Psoas muscle (tissue), 8 donors: ENCODE data around the gene CD69. TPM values are rescaled to one million over a fixed set of nuclear protein-coding genes. Genes with fewer than 3 reads are reported as not detected.

ENCODE experiments used
- ATAC-seq, 4 donors: fragments of 200-7000 bp; cut with Tn5 transposase; one replicate each; pipeline ENCODE4 v1.9.1; 2020; ENCODE audit warnings: moderate library complexity in 3 of 4, mild to moderate bottlenecking in 2 of 4
- DNase-seq, 2 donors: peaks; one replicate each; pipeline ENCODE4 v3.0.0-alpha.2; 2020
- H3K27ac ChIP-seq: fragments of 200-600 bp; one replicate; pipeline ENCODE4 v1.8.0; 2022
- H3K27me3 ChIP-seq, 3 donors: fragments of 200-600 bp in 1 of 3; one replicate each; pipeline versions ENCODE4 v1.6.1 to v1.8.0; 2013 to 2022; ENCODE audit warnings: low read length in 2 of 3, mild to moderate bottlenecking in 2 of 3, moderate library complexity in 1 of 3; ENCODE audit not compliant: insufficient read depth in 3 of 3
- H3K36me3 ChIP-seq, 2 donors: fragments of 200-600 bp in 1 of 2; one replicate each; pipeline versions ENCODE4 v1.6.1 to v1.8.0; 2013 to 2022; ENCODE audit warnings: low read depth in 1 of 2, mild to moderate bottlenecking in 1 of 2, moderate library complexity in 1 of 2; ENCODE audit not compliant: insufficient read depth in 1 of 2
- H3K4me1 ChIP-seq: fragments of 200-600 bp; one replicate; pipeline ENCODE4 v1.8.0; 2022
- H3K4me3 ChIP-seq: fragments of 200-600 bp; one replicate; pipeline ENCODE4 v1.8.0; 2022; ENCODE audit warnings: mild to moderate bottlenecking
- H3K9me3 ChIP-seq: fragments of 200-600 bp; one replicate; pipeline ENCODE4 v1.8.0; 2022
- WGBS, 3 donors: extraction: QIAGEN DNeasy Blood & Tissue Kit; methylation state at CpG; one replicate each; pipeline versions ENCODE4 v1.1.6 to v1.1.7; 2013; 5-methylcytosine and 5-hydroxymethylcytosine counted together
- intact Hi-C, 2 donors: fragments of 100-400 bp; cut with DNase I; formaldehyde crosslinking; loops; one replicate each; pipeline versions ENCODE4 v1.11.0 to v1.14.2; 2022
- polyA plus RNA-seq, 3 donors: library from polyadenylated mRNA; stranded (reverse); fragments of 200-250 nt; gene quantifications; one replicate each; pipeline ENCODE4 v1.2.3, GENCODE V29; 2013
- total RNA-seq, 4 donors: library from RNA; stranded (reverse); fragmentation: NEBNext Ultra II Directional in 2 of 4; extraction: Animal tissue kit (Norgen Biotek cat#: 25700) in 2 of 4; gene quantifications; one replicate each; pipeline versions ENCODE4 v1.2.1 to v1.2.4, GENCODE V29; 2021 to 2023
- TF ChIP-seq, protein P1 (sequence below): fragments of 200-600 bp; IDR thresholded peaks from one replicate; pipeline ENCODE4 v1.8.0; 2022; ENCODE audit warnings: antibody characterized with exemption
- donor health status: healthy with polysubstance abuse.
- donor health status: DM: no; HTN: no; CAD: no; lungs with moderate emphysema.
- donor health status: Bipolar disorder and iron deficiency.
- donor health status: healthy.
- donor health status: DM: yes; HTN: yes; CAD: no.
- donor health status: DM: no; HTN: no; CAD: no.
- donor health status: DM: no; HTN: no; CAD: no.
- donor health status: DM: yes; HTN: yes; CAD: no.

CD69 gene
- total and polyA plus RNA-seq, 7 donors, result 0.13 to 1.1 (median 0.49) TPM

DNA sequence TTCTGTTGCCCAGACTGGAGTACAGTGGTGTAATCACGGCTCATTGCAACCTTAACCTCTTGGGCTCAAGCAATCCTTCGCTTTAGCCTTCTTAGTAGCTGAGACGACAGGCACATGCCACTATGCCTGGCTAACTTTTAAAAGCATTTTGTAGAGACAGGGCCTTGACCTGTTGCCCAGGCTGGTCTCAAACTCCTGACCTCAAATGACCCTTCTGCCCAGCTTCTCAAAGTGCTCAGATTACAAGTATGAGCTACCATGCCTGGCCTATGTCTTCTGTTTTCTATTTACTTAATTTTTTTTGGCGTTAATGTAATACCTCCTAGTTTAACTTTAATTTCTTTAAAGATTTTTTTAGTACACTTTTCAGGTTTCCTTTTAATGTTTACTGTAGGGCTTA lies 46.0 kb upstream of the CD69 start:
- no peaks in the 10 kb centered on the region for H3K27me3 ChIP-seq
- WGBS, 3 donors, result 20 to 32% (median 26%) methylated on average over 4 of the region's 4 CpGs
- peaks cover 7% of the 10 kb centered on the region for H3K4me1 ChIP-seq
- no peaks in the 10 kb centered on the region for H3K36me3 ChIP-seq
- peak in 3 of 4 donors; percentile 55 to 91 (median 71) for ATAC-seq
- no peaks in the 10 kb centered on the region for H3K9me3 ChIP-seq
- peak overlapping the region; percentile 56 for H3K27ac ChIP-seq
- TF ChIP-seq, protein P1, sequence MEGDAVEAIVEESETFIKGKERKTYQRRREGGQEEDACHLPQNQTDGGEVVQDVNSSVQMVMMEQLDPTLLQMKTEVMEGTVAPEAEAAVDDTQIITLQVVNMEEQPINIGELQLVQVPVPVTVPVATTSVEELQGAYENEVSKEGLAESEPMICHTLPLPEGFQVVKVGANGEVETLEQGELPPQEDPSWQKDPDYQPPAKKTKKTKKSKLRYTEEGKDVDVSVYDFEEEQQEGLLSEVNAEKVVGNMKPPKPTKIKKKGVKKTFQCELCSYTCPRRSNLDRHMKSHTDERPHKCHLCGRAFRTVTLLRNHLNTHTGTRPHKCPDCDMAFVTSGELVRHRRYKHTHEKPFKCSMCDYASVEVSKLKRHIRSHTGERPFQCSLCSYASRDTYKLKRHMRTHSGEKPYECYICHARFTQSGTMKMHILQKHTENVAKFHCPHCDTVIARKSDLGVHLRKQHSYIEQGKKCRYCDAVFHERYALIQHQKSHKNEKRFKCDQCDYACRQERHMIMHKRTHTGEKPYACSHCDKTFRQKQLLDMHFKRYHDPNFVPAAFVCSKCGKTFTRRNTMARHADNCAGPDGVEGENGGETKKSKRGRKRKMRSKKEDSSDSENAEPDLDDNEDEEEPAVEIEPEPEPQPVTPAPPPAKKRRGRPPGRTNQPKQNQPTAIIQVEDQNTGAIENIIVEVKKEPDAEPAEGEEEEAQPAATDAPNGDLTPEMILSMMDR, result no peak
- intact Hi-C loops, result loop anchor here in 1 of 2 donors (5.0 kb wide), 1 partner anchor 59 kb away; no protein-coding TSS in a partner anchor
- no peak overlapping the region for H3K4me3 ChIP-seq
- no peak for DNase-seq

DNA sequence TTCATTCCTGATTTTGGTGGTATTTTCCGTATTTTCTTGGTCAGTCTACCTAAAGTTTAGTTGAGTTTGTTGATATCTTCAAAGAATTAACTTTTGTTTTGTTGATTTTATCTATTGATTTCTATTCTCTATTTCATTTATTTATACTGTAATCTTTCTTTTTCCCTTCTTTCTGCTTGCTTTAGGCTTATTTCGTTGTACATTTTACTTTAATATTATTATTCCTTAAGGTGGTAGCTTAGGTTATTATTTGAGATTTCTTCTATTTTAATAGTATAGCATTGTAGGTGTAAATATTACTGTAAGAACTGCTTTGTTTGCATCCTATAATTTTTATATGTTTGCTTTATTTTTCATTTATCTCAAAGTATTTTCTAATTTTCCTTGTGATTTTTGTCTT lies 45.2 kb upstream of the CD69 start:
- intact Hi-C loops, result loop anchor here in 1 of 2 donors (5.0 kb wide), 1 partner anchor 59 kb away; no protein-coding TSS in a partner anchor
- 91 to 98% (median 95%) methylated on average over 2 of the region's 2 CpGs for WGBS, 3 donors
- ATAC-seq, result no peak
- DNase-seq, result no peak
- H3K9me3 ChIP-seq, result no peaks in the 10 kb centered on the region
- H3K27ac ChIP-seq, result no peak overlapping the region
- no peaks in the 10 kb centered on the region for H3K27me3 ChIP-seq
- peaks cover 7% of the 10 kb centered on the region for H3K4me1 ChIP-seq
- TF ChIP-seq, protein P1, result no peak
- H3K4me3 ChIP-seq, result no peak overlapping the region
- no peaks in the 10 kb centered on the region for H3K36me3 ChIP-seq

DNA sequence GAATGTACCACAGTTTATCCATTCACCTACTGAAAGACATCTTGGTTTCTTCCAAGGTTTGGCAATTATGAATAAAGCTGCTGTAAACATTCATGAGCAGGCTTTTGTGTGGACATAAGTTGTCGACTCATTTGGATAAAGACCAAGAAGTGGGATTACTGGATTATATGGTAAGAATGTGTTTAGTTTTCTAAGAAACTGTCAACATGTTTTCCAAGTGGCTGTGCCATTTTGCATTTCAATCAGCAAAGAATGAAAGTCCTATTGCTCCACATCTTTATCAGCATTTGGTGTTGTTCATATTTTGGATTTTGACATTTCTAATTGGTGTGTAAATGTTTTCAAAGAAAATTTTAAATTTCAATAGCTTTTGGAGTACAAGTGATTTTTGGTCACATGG lies 39.3 kb upstream of the CD69 start:
- no peaks in the 10 kb centered on the region for H3K4me1 ChIP-seq
- WGBS, 3 donors, result 21 to 53% (median 40%) methylated on average over 1 of the region's 1 CpG
- DNase-seq (no peak), ATAC-seq (no peak)
- TF ChIP-seq, protein P1, result no peak
- no peak overlapping the region for H3K4me3 ChIP-seq
- no peak overlapping the region for H3K27ac ChIP-seq
- H3K9me3 ChIP-seq, result no peaks in the 10 kb centered on the region
- intact Hi-C loops, result loop anchor here in 1 of 2 donors (5.0 kb wide), 1 partner anchor 48 kb away; no protein-coding TSS in a partner anchor
- no peaks in the 10 kb centered on the region for H3K27me3 ChIP-seq
- no peaks in the 10 kb centered on the region for H3K36me3 ChIP-seq

DNA sequence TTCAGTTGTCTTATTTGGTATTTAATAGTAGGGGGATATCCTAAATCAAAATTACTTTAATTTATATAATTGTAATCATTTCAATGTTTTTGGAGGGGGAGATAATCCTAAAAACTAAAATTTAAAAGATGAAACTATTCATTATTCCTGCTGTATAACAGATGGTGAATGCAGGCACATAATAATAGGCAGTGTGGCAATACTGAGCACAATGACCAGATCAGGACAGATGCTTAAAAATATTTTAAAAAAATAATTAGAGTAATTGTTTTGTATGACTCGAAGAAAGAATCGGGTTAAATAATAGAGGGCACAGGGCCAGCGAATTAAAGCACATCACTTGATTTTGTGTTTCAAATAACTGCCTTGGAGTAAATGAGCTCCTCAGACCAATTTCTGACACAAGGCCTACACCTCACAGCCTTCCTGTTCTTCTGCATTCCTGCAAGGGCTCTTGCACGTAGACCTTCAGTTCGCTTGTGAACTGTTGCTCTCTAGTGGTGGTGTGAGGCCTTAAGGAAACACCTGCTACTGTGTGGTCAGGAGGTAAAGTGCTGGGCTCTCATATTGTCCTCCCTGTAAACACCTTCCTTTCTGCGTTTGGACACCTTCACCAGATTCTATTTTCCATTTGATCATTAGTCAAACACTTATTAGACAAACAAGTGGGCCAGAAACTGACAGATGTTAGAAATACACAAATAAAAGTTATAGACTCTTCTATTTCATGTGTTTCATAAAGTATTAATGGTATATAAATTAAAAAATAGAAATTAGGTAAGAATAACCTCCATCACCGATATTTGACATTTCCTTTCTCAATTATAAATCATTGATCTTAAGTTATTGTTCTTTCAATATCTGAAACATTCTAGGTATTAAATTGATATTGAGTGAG lies 37.3 kb upstream of the CD69 start:
- H3K36me3 ChIP-seq, result no peaks in the 10 kb centered on the region
- no peak overlapping the region for H3K27ac ChIP-seq
- no peaks in the 10 kb centered on the region for H3K27me3 ChIP-seq
- H3K9me3 ChIP-seq, result no peaks in the 10 kb centered on the region
- TF ChIP-seq, protein P1, result peak; percentile 38
- DNase-seq, result no peak
- WGBS, 3 donors, result 48 to 55% (median 48%) methylated on average over 7 of the region's 7 CpGs
- no peaks in the 10 kb centered on the region for H3K4me1 ChIP-seq
- peak in 3 of 4 donors; percentile 48 to 67 (median 58) for ATAC-seq
- intact Hi-C loops, result loop anchor here in 1 of 2 donors (5.0 kb wide), 1 partner anchor 46 kb away; no protein-coding TSS in a partner anchor
- no peak overlapping the region for H3K4me3 ChIP-seq
